NB4 (cell line): Measurements from ENCODE around the gene OR12D3.

Experiments used
- MAX ChIP-seq: IDR thresholded peaks from 2 replicates; pipeline ENCODE4 v1.6.1; 2011; ENCODE audit warnings: low read depth, low read length
- MYC ChIP-seq: IDR thresholded peaks from 2 replicates; pipeline ENCODE4 v1.6.1; 2011; ENCODE audit warnings: low read depth, low read length
- POLR2A ChIP-seq: IDR thresholded peaks from 2 replicates; pipeline ENCODE4 v1.6.1; 2011; ENCODE audit warnings: mild to moderate bottlenecking; ENCODE audit not compliant: insufficient read length; ENCODE audit errors: extremely low read depth
- TF ChIP-seq, protein P1 (sequence below): IDR thresholded peaks from one replicate; pipeline ENCODE4 v1.5.1; 2012; ENCODE audit warnings: low read depth, low read length

DNA sequence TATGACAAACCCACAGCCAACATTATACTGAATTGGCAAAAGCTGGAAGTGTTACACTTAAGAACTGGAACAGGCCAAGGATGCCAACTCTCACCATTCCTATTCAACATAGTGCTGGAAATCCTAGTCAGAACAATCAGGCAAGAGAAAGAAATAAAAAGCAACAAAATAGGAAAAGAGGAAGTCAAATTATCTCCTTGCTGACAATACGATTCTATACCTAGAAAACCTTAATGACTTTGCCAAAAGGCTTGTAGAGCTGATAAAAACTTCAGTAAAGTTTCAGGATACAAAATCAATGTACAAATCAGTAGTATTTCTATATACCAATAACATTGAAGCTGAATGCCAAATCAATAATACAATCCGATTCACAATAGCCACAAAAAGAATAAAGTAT, 38.8 kb downstream of the OR12D3 start:
- TF ChIP-seq, protein P1, sequence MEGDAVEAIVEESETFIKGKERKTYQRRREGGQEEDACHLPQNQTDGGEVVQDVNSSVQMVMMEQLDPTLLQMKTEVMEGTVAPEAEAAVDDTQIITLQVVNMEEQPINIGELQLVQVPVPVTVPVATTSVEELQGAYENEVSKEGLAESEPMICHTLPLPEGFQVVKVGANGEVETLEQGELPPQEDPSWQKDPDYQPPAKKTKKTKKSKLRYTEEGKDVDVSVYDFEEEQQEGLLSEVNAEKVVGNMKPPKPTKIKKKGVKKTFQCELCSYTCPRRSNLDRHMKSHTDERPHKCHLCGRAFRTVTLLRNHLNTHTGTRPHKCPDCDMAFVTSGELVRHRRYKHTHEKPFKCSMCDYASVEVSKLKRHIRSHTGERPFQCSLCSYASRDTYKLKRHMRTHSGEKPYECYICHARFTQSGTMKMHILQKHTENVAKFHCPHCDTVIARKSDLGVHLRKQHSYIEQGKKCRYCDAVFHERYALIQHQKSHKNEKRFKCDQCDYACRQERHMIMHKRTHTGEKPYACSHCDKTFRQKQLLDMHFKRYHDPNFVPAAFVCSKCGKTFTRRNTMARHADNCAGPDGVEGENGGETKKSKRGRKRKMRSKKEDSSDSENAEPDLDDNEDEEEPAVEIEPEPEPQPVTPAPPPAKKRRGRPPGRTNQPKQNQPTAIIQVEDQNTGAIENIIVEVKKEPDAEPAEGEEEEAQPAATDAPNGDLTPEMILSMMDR: no peak
- TF ChIP-seq POLR2A: no peak
- TF ChIP-seq MAX: no peak
- no peak for TF ChIP-seq MYC
